ENCODE results near the gene GKAP1.
"Not testable (repeated sequence)": the region's sequence is repeated elsewhere in the genome, so short reads cannot be mapped to it uniquely, and the experiment has no call there.

DNA sequence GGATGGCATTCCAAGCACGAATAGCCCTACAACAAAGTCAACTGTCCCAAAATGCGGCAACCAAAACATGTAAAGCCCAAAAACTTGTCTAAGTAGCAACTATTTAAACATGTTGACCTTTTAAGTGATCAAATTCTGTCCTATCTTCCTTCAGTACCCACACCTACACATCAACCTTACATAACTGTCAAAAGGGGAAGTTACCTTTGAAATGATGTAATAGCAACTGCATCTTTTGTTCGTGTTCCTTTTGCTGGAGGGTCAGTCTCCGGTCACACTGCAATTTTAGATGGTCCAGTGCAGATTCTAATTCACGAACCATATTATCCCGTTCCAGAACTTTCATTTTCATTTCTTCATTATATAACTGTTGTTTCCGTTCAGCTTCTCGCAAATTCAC, 32.3 kb upstream of the GKAP1 start:
- TF ChIP-seq, protein P1, sequence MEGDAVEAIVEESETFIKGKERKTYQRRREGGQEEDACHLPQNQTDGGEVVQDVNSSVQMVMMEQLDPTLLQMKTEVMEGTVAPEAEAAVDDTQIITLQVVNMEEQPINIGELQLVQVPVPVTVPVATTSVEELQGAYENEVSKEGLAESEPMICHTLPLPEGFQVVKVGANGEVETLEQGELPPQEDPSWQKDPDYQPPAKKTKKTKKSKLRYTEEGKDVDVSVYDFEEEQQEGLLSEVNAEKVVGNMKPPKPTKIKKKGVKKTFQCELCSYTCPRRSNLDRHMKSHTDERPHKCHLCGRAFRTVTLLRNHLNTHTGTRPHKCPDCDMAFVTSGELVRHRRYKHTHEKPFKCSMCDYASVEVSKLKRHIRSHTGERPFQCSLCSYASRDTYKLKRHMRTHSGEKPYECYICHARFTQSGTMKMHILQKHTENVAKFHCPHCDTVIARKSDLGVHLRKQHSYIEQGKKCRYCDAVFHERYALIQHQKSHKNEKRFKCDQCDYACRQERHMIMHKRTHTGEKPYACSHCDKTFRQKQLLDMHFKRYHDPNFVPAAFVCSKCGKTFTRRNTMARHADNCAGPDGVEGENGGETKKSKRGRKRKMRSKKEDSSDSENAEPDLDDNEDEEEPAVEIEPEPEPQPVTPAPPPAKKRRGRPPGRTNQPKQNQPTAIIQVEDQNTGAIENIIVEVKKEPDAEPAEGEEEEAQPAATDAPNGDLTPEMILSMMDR (IDR thresholded peaks at IDR 0.05; ENCODE audit: extremely low read depth in 1 of 2, insufficient read depth in 1 of 2, low read depth in 1 of 2, low read length in 2 of 2): not testable (repeated sequence)
- TF ChIP-seq POLR2AphosphoS5 (IDR thresholded peaks at IDR 0.05; ENCODE audit: insufficient read depth, low read depth, low read length); POLR2A (IDR thresholded peaks at IDR 0.05; ENCODE audit: low read depth, low read length); EZH2 (IDR thresholded peaks at IDR 0.05; ENCODE audit: borderline replicate concordance, low read depth, low read length, severe bottlenecking); MYC (IDR thresholded peaks at IDR 0.05; ENCODE audit: low read depth, low read length); GATA2 (IDR thresholded peaks at IDR 0.05; ENCODE audit: insufficient read depth, insufficient read length, low read depth, low read length); JUN (IDR thresholded peaks at IDR 0.05; ENCODE audit: borderline replicate concordance, insufficient read depth, insufficient read length, low read depth): not testable (repeated sequence)
- TF ChIP-seq, protein P2, sequence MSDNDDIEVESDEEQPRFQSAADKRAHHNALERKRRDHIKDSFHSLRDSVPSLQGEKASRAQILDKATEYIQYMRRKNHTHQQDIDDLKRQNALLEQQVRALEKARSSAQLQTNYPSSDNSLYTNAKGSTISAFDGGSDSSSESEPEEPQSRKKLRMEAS (IDR thresholded peaks at IDR 0.05; ENCODE audit: insufficient read depth, insufficient read length): not testable (repeated sequence)
